Mesothelial cell of epicardium (in vitro differentiated cells): Measurements from ENCODE around the gene JARID2. TPM values are rescaled to one million over a fixed set of nuclear protein-coding genes. Genes with fewer than 3 reads are reported as not detected.
A peak's percentile ranks its signal among the peaks of the same experiment; 100 is the strongest.

Experiments used
- DNase-seq, 2 experiments: peaks; one replicate each; pipeline ENCODE4 v3.0.0; 2021; ENCODE audit warnings: low spot score in 2 of 2; ENCODE audit not compliant: unreplicated experiment in 2 of 2
- H3K27ac Mint-ChIP-seq: 2 replicates; pipeline ENCODE4 v1.8.0; 2021; ENCODE audit warnings: mixed read lengths
- H3K27me3 Mint-ChIP-seq: 2 replicates; pipeline ENCODE4 v1.8.0; 2021; ENCODE audit warnings: low read depth, mixed read lengths
- H3K36me3 Mint-ChIP-seq: 2 replicates; pipeline ENCODE4 v1.8.0; 2021; ENCODE audit warnings: mixed read lengths
- H3K4me1 Mint-ChIP-seq: 2 replicates; pipeline ENCODE4 v1.8.0; 2021; ENCODE audit warnings: mixed read lengths
- H3K4me3 Mint-ChIP-seq: 2 replicates; pipeline ENCODE4 v1.8.0; 2021; ENCODE audit warnings: mild to moderate bottlenecking, moderate library complexity, mixed read lengths
- H3K9me3 Mint-ChIP-seq: 2 replicates; pipeline ENCODE4 v1.8.0; 2021; ENCODE audit warnings: mixed read lengths
- total RNA-seq: library from RNA; stranded (reverse); gene quantifications from 3 replicates; pipeline ENCODE4 v1.2.1, GENCODE V29; 2021
- TF ChIP-seq, protein P1 (sequence below): fragments of 200-600 bp; sonication (generic); IDR thresholded peaks from one replicate; pipeline ENCODE4 v1.5.0; 2021; ENCODE audit warnings: antibody characterized with exemption; ENCODE audit not compliant: unreplicated experiment

JARID2 gene
- total RNA-seq, 1 donor from 2014 or later = 35.3 TPM

DNA sequence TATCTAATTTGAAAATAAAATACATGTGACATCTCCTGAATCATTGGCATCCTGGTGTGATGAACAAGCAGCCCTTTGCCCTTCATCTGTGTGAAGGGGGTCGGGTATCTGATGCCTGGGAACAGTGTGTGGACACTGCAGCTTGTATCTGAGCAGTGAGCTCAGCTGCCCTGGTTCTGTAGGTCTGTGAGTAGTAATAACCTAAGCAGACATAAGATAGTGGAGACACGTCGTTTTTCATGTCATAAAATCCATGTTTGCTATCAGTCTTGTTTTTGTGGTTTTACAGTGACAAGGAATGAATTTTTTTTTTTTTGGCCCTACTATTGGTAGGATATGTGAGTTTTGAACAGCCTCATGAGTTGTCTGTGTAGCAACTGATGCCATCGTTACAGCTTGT, 133.0 kb downstream of the JARID2 start:
- Mint-ChIP-seq H3K27me3 (no peaks in the 10 kb centered on the region), H3K4me1 (peaks cover 9% of the 10 kb centered on the region), H3K4me3 (no peak overlapping the region), H3K27ac (no peak overlapping the region), H3K36me3 (peaks cover 5% of the 10 kb centered on the region), H3K9me3 (peaks cover 5% of the 10 kb centered on the region)
- TF ChIP-seq, protein P1, sequence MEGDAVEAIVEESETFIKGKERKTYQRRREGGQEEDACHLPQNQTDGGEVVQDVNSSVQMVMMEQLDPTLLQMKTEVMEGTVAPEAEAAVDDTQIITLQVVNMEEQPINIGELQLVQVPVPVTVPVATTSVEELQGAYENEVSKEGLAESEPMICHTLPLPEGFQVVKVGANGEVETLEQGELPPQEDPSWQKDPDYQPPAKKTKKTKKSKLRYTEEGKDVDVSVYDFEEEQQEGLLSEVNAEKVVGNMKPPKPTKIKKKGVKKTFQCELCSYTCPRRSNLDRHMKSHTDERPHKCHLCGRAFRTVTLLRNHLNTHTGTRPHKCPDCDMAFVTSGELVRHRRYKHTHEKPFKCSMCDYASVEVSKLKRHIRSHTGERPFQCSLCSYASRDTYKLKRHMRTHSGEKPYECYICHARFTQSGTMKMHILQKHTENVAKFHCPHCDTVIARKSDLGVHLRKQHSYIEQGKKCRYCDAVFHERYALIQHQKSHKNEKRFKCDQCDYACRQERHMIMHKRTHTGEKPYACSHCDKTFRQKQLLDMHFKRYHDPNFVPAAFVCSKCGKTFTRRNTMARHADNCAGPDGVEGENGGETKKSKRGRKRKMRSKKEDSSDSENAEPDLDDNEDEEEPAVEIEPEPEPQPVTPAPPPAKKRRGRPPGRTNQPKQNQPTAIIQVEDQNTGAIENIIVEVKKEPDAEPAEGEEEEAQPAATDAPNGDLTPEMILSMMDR = no peak
- no peak for DNase-seq

DNA sequence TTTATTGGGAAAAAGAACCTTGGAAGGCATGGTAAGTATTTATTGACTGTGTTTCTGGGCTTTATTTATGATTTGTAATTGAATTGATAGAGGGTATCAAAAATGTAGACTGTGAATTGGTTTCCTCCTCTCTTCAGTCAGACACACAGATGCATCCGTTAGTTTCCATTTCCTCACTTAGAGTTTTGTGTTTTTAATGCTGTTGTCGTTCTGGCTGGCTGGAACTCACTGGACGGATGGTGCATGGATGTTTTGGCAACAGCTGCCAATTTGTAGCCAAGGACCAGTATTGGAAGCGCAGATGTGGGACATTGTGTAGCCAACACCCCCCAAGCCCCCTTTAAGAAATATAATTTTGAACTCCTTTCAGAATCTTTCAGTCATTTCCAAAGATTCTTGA, 134.5 kb downstream of the JARID2 start:
- H3K4me3 Mint-ChIP-seq = no peak overlapping the region
- no peaks in the 10 kb centered on the region for H3K27me3 Mint-ChIP-seq
- H3K36me3 Mint-ChIP-seq = peaks cover 5% of the 10 kb centered on the region
- peaks cover 17% of the 10 kb centered on the region for H3K4me1 Mint-ChIP-seq
- TF ChIP-seq, protein P1 = no peak
- peaks cover 5% of the 10 kb centered on the region for H3K9me3 Mint-ChIP-seq
- no peak for DNase-seq
- no peak overlapping the region for H3K27ac Mint-ChIP-seq

DNA sequence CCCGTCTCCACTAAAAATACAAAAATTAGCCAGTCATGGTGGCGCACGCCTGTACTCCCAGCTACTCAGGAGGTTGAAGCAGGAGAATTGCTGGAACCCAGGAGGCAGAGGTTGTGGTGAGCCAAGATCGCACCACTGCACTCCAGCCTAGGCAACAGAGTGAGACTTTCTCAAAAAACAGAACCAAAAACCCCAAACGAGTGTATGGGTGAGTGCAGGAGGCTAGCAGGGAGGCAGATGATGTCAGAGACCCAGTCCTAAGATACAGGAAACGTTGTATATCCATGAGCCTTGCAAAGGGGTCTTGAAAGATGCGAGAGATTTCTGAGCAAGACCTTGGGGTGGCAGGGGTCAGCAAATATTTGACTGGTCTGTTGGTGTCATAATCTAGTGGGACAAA, 136.2 kb downstream of the JARID2 start:
- peaks cover 2% of the 10 kb centered on the region for H3K36me3 Mint-ChIP-seq
- no peak overlapping the region for H3K4me3 Mint-ChIP-seq
- peaks cover 2% of the 10 kb centered on the region for H3K9me3 Mint-ChIP-seq
- no peak overlapping the region for H3K27ac Mint-ChIP-seq
- H3K4me1 Mint-ChIP-seq = peaks cover 27% of the 10 kb centered on the region
- H3K27me3 Mint-ChIP-seq = no peaks in the 10 kb centered on the region
- DNase-seq = no peak
- TF ChIP-seq, protein P1 = no peak

DNA sequence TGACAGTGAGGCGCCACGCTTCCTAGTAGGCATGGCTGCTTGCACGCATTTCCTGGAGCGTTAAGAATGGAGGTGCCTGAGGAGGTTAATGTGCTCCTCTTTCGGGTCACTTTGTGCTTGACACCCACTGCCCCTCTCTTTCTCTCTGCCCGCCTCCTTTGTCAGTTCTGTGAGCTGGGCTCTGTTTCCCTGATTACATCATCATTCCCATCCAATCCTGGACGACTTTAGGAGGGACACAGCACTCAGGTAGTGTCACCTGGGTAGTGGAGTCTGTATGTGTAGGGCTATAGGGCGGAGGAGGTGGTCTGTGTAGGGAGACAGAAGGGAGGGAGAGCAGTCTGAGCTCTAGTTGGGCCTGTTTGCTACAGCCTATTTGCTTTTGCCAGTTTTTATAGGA, 136.8 kb downstream of the JARID2 start:
- no peak overlapping the region for H3K27ac Mint-ChIP-seq
- TF ChIP-seq, protein P1 = no peak
- H3K4me3 Mint-ChIP-seq = no peak overlapping the region
- H3K4me1 Mint-ChIP-seq = peaks cover 30% of the 10 kb centered on the region
- no peak for DNase-seq
- no peaks in the 10 kb centered on the region for H3K9me3 Mint-ChIP-seq
- no peaks in the 10 kb centered on the region for H3K36me3 Mint-ChIP-seq
- H3K27me3 Mint-ChIP-seq = no peaks in the 10 kb centered on the region

DNA sequence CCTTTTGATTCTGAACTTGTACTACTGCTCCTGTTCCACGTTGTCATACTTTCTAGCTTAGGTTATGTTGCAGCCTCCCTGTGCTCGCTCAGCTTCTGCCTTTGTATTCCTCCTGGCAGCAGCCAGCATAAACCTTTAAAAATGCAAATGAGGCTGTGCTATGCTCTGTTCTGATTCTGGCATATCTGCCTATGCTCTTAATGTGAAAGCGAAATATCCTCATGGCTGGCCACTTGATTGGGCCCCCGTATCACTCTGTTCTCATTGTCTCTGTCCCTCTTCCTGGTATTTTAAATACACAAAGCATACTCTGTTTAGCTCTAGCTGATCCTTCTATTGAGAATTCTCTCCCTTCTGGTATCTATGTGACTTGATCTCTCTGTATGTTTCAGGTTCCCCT, 139.0 kb downstream of the JARID2 start:
- Mint-ChIP-seq H3K4me1 (peaks cover 39% of the 10 kb centered on the region), H3K9me3 (no peaks in the 10 kb centered on the region), H3K4me3 (no peak overlapping the region), H3K36me3 (no peaks in the 10 kb centered on the region), H3K27me3 (no peaks in the 10 kb centered on the region), H3K27ac (peak overlapping the region; percentile 17)
- TF ChIP-seq, protein P1 = no peak
- DNase-seq = no peak

DNA sequence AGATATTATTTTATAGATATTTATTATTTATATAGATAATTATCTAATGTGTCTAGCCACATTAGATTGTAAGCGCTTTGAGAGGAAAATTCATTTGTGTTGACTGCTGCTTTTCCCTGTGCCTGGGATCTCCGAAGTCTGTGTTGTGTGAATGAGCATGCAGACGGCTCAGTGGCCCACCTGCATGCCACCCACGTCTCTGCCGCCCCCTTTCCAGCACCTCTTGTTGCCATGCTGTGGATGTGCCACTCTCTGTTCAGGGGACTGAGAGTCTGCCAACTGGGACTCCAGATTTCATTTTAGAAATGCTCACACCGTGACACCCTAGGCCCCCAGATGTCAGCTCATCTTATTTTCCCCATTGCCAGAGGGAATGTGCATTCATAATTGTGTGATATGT, 139.7 kb downstream of the JARID2 start:
- DNase-seq = no peak
- Mint-ChIP-seq H3K27ac (no peak overlapping the region), H3K4me3 (no peak overlapping the region), H3K4me1 (peaks cover 45% of the 10 kb centered on the region), H3K27me3 (no peaks in the 10 kb centered on the region), H3K9me3 (no peaks in the 10 kb centered on the region), H3K36me3 (no peaks in the 10 kb centered on the region)
- TF ChIP-seq, protein P1 = no peak
